SK-N-SH (cell line): ENCODE data around the gene SKA2. TPM values are rescaled to one million over a fixed set of nuclear protein-coding genes. Genes with fewer than 3 reads are reported as not detected.

Source experiments
- CTCF ChIA-PET: fragments of 300-600, 350-600 bp; formaldehyde crosslinking; extraction: SDS; loops from one replicate; lab custom pipeline; 2021; lab: Yijun Ruan, JAX
- POLR2A ChIA-PET: fragments of 350-600 bp; sonication (Branson Sonifier 250); formaldehyde crosslinking; extraction: SDS; loops from one replicate; lab custom pipeline; 2020; ENCODE audit warnings: antibody characterized with exemption, inconsistent platforms; lab: Yijun Ruan, JAX
- DNase-seq: peaks from one replicate; pipeline ENCODE4 v3.0.0; 2012
- H2AFZ ChIP-seq: fragments of 200-600 bp; sonication (generic); 2 replicates; pipeline ENCODE4 v1.8.1; 2016; ENCODE audit warnings: antibody characterized with exemption, mild to moderate bottlenecking, low read depth
- H3F3A ChIP-seq: fragments of 200-600 bp; sonication (generic); replicated peaks from 2 replicates; pipeline ENCODE3; 2016; ENCODE audit warnings: antibody characterized with exemption, mild to moderate bottlenecking; ENCODE audit not compliant: insufficient read depth
- H3K27ac ChIP-seq, 2 experiments: fragments of 200-500 bp in 1 of 2; fragments of 200-600 bp in 1 of 2; sonication (Bioruptor generic) in 1 of 2; sonication (generic), shearing (Covaris generic) in 1 of 2; 2 replicates each; pipeline versions ENCODE4 v1.5.1 to v1.6.1; 2014 to 2016; ENCODE audit warnings: low read depth in 2 of 2, inconsistent platforms in 1 of 2, low read length in 1 of 2, mild to moderate bottlenecking in 1 of 2, mixed read lengths in 1 of 2
- H3K27me3 ChIP-seq: fragments of 200-600 bp; sonication (generic), shearing (Covaris generic); 2 replicates; pipeline ENCODE4 v1.6.1; 2016; ENCODE audit warnings: mixed run types; ENCODE audit not compliant: insufficient read depth
- H3K36me3 ChIP-seq, 2 experiments: fragments of 200-500 bp in 1 of 2; fragments of 200-600 bp in 1 of 2; sonication (Bioruptor generic) in 1 of 2; sonication (generic) in 1 of 2; replicated peaks in 1 of 2; 2 replicates each; pipeline versions ENCODE3 to v1.5.1; 2014 to 2016; ENCODE audit warnings: low read length in 1 of 2, mild to moderate bottlenecking in 1 of 2; ENCODE audit not compliant: insufficient read depth in 2 of 2, control insufficient read depth in 1 of 2
- H3K4me1 ChIP-seq, 2 experiments: fragments of 200-500 bp in 1 of 2; fragments of 200-600 bp in 1 of 2; sonication (Bioruptor generic) in 1 of 2; sonication (generic), shearing (Covaris generic) in 1 of 2; 2 replicates each; pipeline versions ENCODE4 v1.5.1 to v1.6.1; 2014 to 2016; ENCODE audit warnings: low read depth in 1 of 2, low read length in 1 of 2, mixed run types in 1 of 2; ENCODE audit not compliant: insufficient read depth in 2 of 2, control insufficient read depth in 1 of 2
- H3K4me2 ChIP-seq: fragments of 200-600 bp; sonication (generic), shearing (Covaris generic); 2 replicates; pipeline ENCODE4 v1.6.1; 2017; ENCODE audit warnings: mixed run types
- H3K4me3 ChIP-seq, 2 experiments: fragments of 200-500 bp in 1 of 2; fragments of 200-600 bp in 1 of 2; sonication (Bioruptor generic) in 1 of 2; sonication (generic), shearing (Covaris generic) in 1 of 2; 2 replicates each; pipeline versions ENCODE4 v1.5.1 to v1.8.1; 2014 to 2016; ENCODE audit warnings: low read depth in 2 of 2, inconsistent platforms in 1 of 2, low read length in 1 of 2, mild to moderate bottlenecking in 1 of 2, mixed read lengths in 1 of 2, moderate library complexity in 1 of 2
- H3K79me2 ChIP-seq: fragments of 200-600 bp; sonication (generic); 2 replicates; pipeline ENCODE4 v1.8.1; 2017; ENCODE audit warnings: mild to moderate bottlenecking; ENCODE audit not compliant: insufficient read depth
- H3K9ac ChIP-seq: fragments of 200-600 bp; sonication (generic); 2 replicates; pipeline ENCODE4 v1.6.1; 2017; ENCODE audit warnings: mixed run types
- H3K9me2 ChIP-seq: fragments of 200-600 bp; sonication (generic); 2 replicates; pipeline ENCODE4 v1.6.1; 2017; ENCODE audit warnings: mixed run types
- H3K9me3 ChIP-seq: fragments of 200-600 bp; sonication (generic); 2 replicates; pipeline ENCODE4 v1.6.1; 2017; ENCODE audit warnings: mixed run types, mild to moderate bottlenecking, moderate library complexity
- H4K20me1 ChIP-seq: fragments of 200-600 bp; sonication (generic); 2 replicates; pipeline ENCODE4 v1.6.1; 2017; ENCODE audit warnings: mild to moderate bottlenecking, mixed run types; ENCODE audit not compliant: insufficient read depth
- CHD2 ChIP-seq: fragments of 150-350 bp; IDR thresholded peaks from 2 replicates; pipeline ENCODE4 v1.6.1; 2018; ENCODE audit warnings: low read length; ENCODE audit not compliant: partially characterized antibody
- ELF1 ChIP-seq: IDR thresholded peaks from 2 replicates; pipeline ENCODE4 v1.4.0; 2012
- FOSL2 ChIP-seq: IDR thresholded peaks from 2 replicates; pipeline ENCODE4 v1.4.0; 2012; ENCODE audit warnings: low read depth, mild to moderate bottlenecking, moderate library complexity, borderline replicate concordance
- FOXM1 ChIP-seq: IDR thresholded peaks from 2 replicates; pipeline ENCODE4 v1.4.0; 2012; ENCODE audit warnings: low read depth, mild to moderate bottlenecking
- GABPA ChIP-seq: IDR thresholded peaks from 2 replicates; pipeline ENCODE4 v1.4.0; 2012; ENCODE audit warnings: low read depth, mild to moderate bottlenecking
- GATA2 ChIP-seq: sonication (generic); formaldehyde crosslinking; IDR thresholded peaks from 2 replicates; pipeline ENCODE4 v1.5.0; 2020; ENCODE audit warnings: mild to moderate bottlenecking, missing genetic modification reagents
- IRF3 ChIP-seq: fragments of 150-350 bp; IDR thresholded peaks from 2 replicates; pipeline ENCODE4 v1.6.1; 2016; ENCODE audit warnings: mild to moderate bottlenecking, low read depth, low read length
- MAX ChIP-seq: IDR thresholded peaks from 2 replicates; pipeline ENCODE4 v1.4.0; 2012; ENCODE audit warnings: low read depth
- MXI1 ChIP-seq: IDR thresholded peaks from 2 replicates; pipeline ENCODE4 v1.6.1; 2012; ENCODE audit warnings: mild to moderate bottlenecking, low read depth, low read length, improper control_type of control experiment
- NRF1 ChIP-seq: IDR thresholded peaks from 2 replicates; pipeline ENCODE4 v1.6.1; 2012; ENCODE audit warnings: low read depth, mild to moderate bottlenecking, low read length
- POLR2AphosphoS5 ChIP-seq: IDR thresholded peaks from 2 replicates; pipeline ENCODE4 v1.6.1; 2012; ENCODE audit warnings: low read depth, low read length
- RCOR1 ChIP-seq: fragments of 150-350 bp; IDR thresholded peaks from 2 replicates; pipeline ENCODE4 v1.6.1; 2017; ENCODE audit warnings: antibody characterized with exemption, low read length
- REST ChIP-seq: IDR thresholded peaks from 2 replicates; pipeline ENCODE4 v1.6.1; 2012; ENCODE audit warnings: mild to moderate bottlenecking, low read depth, low read length, moderate library complexity
- RFX5 ChIP-seq: IDR thresholded peaks from 2 replicates; pipeline ENCODE4 v1.6.1; 2012; ENCODE audit warnings: mild to moderate bottlenecking, improper control_type of control experiment, low read length
- TCF12 ChIP-seq: IDR thresholded peaks from 2 replicates; pipeline ENCODE4 v1.4.0; 2012
- USF2 ChIP-seq: fragments of 150-350 bp; IDR thresholded peaks from 2 replicates; pipeline ENCODE4 v1.6.1; 2017; ENCODE audit warnings: antibody characterized with exemption, low read length, low read depth, borderline replicate concordance
- ZBTB33 ChIP-seq: IDR thresholded peaks from 2 replicates; pipeline ENCODE4 v1.4.0; 2012; ENCODE audit warnings: low read depth, borderline replicate concordance
- WGBS: methylation state at CpG from one replicate; pipeline ENCODE4 v1.1.6; 2017; ENCODE audit warnings: low lambda C conversion rate; 5-methylcytosine and 5-hydroxymethylcytosine counted together
- polyA plus RNA-seq, 3 experiments: library from polyadenylated mRNA; depleted of rRNA; stranded (reverse); fragments of >200 nt; gene quantifications; 2 replicates each; pipeline ENCODE4 v1.2.3, GENCODE V29; 2012

SKA2 gene
- polyA plus RNA-seq, 1 of the 3 experiments (the other 2 are of a cell fraction) = 12.8 TPM

GRCh38 chr17:59193336-59193862 lies 38.4 kb upstream of the SKA2 start:
- peaks cover 12 to 30% of the 10 kb centered on the region in 2 experiments for H3K36me3 ChIP-seq
- H3F3A ChIP-seq = no peaks in the 10 kb centered on the region
- H3K27ac ChIP-seq = no peak overlapping the region
- H2AFZ ChIP-seq = no peak overlapping the region
- no peaks in the 10 kb centered on the region for H3K27me3 ChIP-seq
- POLR2A ChIA-PET = interaction anchor here (0.5 kb wide), 1 partner anchor 120 kb away, joined by 5 read pairs; no protein-coding TSS in a partner anchor
- no peak overlapping the region for H3K4me2 ChIP-seq
- H3K4me1 ChIP-seq = no peaks in the 10 kb centered on the region
- TF ChIP-seq MAX = no peak
- no peak for TF ChIP-seq RCOR1
- no peak for TF ChIP-seq CHD2
- TF ChIP-seq REST = no peak
- no peak for TF ChIP-seq POLR2AphosphoS5
- TF ChIP-seq MXI1 = no peak
- no peak for TF ChIP-seq FOXM1
- no peak for TF ChIP-seq FOSL2
- TF ChIP-seq TCF12 = no peak
- TF ChIP-seq USF2 = no peak
- no peak for TF ChIP-seq NRF1
- no peak for TF ChIP-seq RFX5
- no peak for TF ChIP-seq ELF1
- no peak for TF ChIP-seq ZBTB33
- TF ChIP-seq GABPA = no peak
- TF ChIP-seq IRF3 = no peak
- no peak for TF ChIP-seq GATA2 (CRISPR knock-in tag)
- 95% methylated on average over 3 of the region's 3 CpGs for WGBS
- no peak for DNase-seq
- no peaks in the 10 kb centered on the region for H3K79me2 ChIP-seq
- CTCF ChIA-PET = no interaction called here
- H3K9me3 ChIP-seq = no peaks in the 10 kb centered on the region
- no peaks in the 10 kb centered on the region for H4K20me1 ChIP-seq
- H3K4me3 ChIP-seq = no peak overlapping the region
- no peak overlapping the region for H3K9ac ChIP-seq
- no peaks in the 10 kb centered on the region for H3K9me2 ChIP-seq
